CD4-positive, alpha-beta T cell treated with Interleukin-4 for 4 hours (primary cell): ENCODE measurements around the gene OR52E4.

Experiments used
- DNase-seq: peaks from one replicate; pipeline ENCODE4 v3.0.0-alpha.2; 2020

OR52E4 gene

DNA sequence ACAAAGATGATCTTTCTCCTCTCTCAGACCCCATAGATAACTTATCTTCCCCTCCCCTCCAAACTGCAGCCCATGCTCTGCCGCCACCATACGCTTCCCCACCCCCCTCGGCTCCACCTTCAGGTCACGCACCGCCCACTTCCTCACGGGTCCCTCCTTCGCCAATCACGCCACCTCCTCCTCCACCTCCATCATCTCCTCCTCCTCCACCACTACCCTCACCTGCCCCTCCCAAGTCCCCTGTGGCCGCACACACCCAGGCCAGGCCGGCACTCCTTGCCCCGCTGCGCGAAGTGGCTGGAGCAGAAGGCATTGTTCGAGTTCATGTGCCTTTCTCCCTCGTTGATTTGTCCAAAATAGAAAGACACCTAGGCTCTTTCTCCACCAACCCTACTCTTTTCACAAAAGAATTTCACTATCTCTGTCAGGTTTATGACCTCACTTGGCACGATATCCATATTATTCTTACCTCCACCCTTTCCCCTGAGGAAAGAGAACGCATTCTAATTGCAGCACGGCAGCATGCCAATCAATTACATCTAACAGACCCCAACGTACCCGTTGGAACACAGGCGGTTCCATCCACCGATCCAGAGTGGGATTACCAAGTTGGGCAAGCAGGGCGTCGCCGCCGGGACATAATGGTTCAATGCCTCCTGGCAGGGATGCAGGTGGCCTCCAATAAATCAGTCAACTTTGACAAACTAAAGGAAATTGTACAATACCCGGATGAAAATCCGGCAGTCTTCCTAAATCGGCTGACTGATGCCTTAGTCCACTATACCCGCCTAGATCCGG lies 49.3 kb downstream of the OR52E4 start:
- no peak for DNase-seq

DNA sequence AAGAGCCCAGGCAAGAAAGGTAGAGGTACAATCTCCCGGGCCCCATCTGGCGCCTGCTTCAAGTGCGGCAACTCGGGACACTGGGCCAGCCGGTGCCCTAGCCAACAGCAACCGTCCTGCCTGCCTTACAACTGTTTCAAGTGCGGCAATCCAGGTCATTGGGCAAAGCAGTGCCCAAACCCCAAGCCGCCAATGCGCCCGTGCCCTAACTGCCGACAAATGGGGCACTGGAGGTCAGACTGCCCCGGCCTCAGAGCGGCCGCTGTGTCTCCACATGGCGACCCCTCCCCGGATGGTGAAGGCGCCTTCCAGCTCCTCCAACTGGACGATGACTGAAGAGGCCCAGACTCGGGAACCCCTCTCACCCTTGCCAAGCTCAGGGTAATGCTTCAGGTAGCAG lies 50.2 kb downstream of the OR52E4 start:
- no peak for DNase-seq

DNA sequence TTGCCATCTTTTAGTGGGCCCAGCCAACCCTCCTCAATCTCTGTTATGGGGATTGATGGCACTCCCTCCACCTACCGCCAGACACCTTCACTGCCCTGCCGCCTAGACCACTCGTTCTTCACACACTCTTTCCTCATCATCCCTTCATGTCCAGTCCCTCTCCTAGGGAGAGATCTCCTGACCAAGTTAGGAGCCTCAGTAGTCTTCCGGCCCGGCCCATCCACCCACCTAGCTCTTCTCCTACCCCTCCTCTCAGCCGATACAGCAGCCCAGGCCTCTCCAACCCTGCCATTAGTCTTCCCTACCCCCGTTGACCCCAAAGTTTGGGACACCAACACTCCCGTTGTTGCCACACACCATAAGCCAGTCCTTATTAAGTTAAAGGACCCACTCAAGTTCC lies 50.6 kb downstream of the OR52E4 start:
- DNase-seq, result no peak

DNA sequence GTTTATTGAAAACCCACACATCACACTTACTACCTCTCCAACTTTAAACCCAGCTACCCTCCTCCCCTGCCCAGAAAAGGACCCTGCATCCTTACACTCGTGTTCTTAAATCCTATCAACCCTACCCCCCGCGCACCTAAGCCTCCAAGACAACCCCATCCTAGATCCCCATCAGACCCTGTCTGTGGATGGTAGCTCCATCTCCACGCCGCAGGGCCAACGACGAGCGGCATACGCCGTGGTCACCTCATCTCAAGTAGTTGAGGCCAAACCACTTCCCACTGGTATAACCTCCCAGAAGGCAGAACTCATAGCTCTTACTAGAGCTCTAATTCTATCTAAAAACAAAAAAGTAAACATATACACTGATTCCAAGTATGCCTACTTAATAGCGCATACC lies 52.2 kb downstream of the OR52E4 start:
- no peak for DNase-seq

DNA sequence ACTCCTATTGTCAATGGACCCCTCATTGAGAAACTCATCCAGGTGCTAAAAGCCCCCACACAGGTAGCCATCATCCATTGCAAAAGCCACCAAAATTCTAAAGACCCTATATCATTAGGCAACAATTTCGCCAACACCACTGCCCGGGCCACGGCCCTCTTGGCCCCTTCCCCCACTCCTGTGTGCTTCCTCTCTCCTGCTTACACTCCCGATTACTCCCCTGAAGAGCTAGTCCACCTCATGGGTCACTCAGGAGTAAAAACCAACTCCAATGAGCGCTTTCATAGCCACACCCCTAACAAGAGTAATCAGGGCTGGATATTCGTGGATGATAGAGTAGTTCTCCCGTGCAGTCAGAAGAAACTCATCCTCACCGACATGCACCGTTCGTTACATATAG lies 52.7 kb downstream of the OR52E4 start:
- no peak for DNase-seq
